ENCODE results near the gene KCNJ6.

GRCh38 chr21:37916310-37917051 lies at the start of gene KCNJ6:
- TF ChIP-seq, protein P1, sequence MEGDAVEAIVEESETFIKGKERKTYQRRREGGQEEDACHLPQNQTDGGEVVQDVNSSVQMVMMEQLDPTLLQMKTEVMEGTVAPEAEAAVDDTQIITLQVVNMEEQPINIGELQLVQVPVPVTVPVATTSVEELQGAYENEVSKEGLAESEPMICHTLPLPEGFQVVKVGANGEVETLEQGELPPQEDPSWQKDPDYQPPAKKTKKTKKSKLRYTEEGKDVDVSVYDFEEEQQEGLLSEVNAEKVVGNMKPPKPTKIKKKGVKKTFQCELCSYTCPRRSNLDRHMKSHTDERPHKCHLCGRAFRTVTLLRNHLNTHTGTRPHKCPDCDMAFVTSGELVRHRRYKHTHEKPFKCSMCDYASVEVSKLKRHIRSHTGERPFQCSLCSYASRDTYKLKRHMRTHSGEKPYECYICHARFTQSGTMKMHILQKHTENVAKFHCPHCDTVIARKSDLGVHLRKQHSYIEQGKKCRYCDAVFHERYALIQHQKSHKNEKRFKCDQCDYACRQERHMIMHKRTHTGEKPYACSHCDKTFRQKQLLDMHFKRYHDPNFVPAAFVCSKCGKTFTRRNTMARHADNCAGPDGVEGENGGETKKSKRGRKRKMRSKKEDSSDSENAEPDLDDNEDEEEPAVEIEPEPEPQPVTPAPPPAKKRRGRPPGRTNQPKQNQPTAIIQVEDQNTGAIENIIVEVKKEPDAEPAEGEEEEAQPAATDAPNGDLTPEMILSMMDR (IDR thresholded peaks at IDR 0.05), result peak in 2 of 3 experiments; percentile 10 to 38
- TF ChIP-seq POLR2A (IDR thresholded peaks at IDR 0.05), result no peak

All from testis (tissue), 2 donors.